ENCODE data around the gene CHAF1B. TPM values are rescaled to one million over a fixed set of nuclear protein-coding genes. Genes with fewer than 3 reads are reported as not detected.

CHAF1B gene
- total RNA-seq, 4 donors from 2014 or later = 1.2 to 3.9 (median 2.6) TPM

GRCh38 chr21:36461918-36462486 is 76.8 kb downstream of the CHAF1B start:
- no peak overlapping the region for H3K27ac ChIP-seq
- peaks cover 14% of the 10 kb centered on the region for H3K27me3 ChIP-seq
- H3K4me1 ChIP-seq = no peaks in the 10 kb centered on the region
- 43% methylated on average over 11 of the region's 14 CpGs for WGBS
- DNase-seq (ENCODE audit: low spot score in 2 of 2) = no peak
- no peak for TF ChIP-seq EP300 (IDR thresholded peaks at IDR 0.05)
- no peak for TF ChIP-seq CTCF (IDR thresholded peaks at IDR 0.05)
- no peak for TF ChIP-seq POLR2A (IDR thresholded peaks at IDR 0.05)
- no peak for TF ChIP-seq POLR2AphosphoS5 (IDR thresholded peaks at IDR 0.05)
- no peak overlapping the region for H3K4me3 ChIP-seq
- H3K9me3 ChIP-seq = no peaks in the 10 kb centered on the region
- H3K36me3 ChIP-seq = no peaks in the 10 kb centered on the region

GRCh38 chr21:36463204-36463603 is 78.0 kb downstream of the CHAF1B start:
- 94% methylated on average over 10 of the region's 10 CpGs for WGBS
- Histone ChIP-seq H3K4me3 (no peak overlapping the region), H3K27ac (no peak overlapping the region), H3K9me3 (no peaks in the 10 kb centered on the region), H3K4me1 (no peaks in the 10 kb centered on the region), H3K36me3 (no peaks in the 10 kb centered on the region), H3K27me3 (peaks cover 19% of the 10 kb centered on the region)
- TF ChIP-seq POLR2A (IDR thresholded peaks at IDR 0.05) (no peak), CTCF (IDR thresholded peaks at IDR 0.05) (no peak), EP300 (IDR thresholded peaks at IDR 0.05) (no peak), POLR2AphosphoS5 (IDR thresholded peaks at IDR 0.05) (no peak)
- DNase-seq (ENCODE audit: low spot score in 2 of 2) = no peak

GRCh38 chr21:36463991-36464390 is 78.8 kb downstream of the CHAF1B start:
- Histone ChIP-seq H3K27me3 (peaks cover 19% of the 10 kb centered on the region), H3K4me3 (no peak overlapping the region), H3K27ac (no peak overlapping the region), H3K36me3 (no peaks in the 10 kb centered on the region), H3K9me3 (no peaks in the 10 kb centered on the region), H3K4me1 (no peaks in the 10 kb centered on the region)
- WGBS = 80% methylated on average over 10 of the region's 10 CpGs
- DNase-seq (ENCODE audit: low spot score in 2 of 2) = no peak
- TF ChIP-seq POLR2AphosphoS5 (IDR thresholded peaks at IDR 0.05) (no peak), EP300 (IDR thresholded peaks at IDR 0.05) (no peak), POLR2A (IDR thresholded peaks at IDR 0.05) (no peak), CTCF (IDR thresholded peaks at IDR 0.05) (no peak)

GRCh38 chr21:36464590-36464989 is 79.4 kb downstream of the CHAF1B start:
- no peaks in the 10 kb centered on the region for H3K36me3 ChIP-seq
- 93% methylated on average over 3 of the region's 3 CpGs for WGBS

GRCh38 chr21:36465478-36465877 is 80.3 kb downstream of the CHAF1B start:
- Histone ChIP-seq H3K36me3 (no peaks in the 10 kb centered on the region), H3K27ac (no peak overlapping the region), H3K27me3 (peaks cover 19% of the 10 kb centered on the region), H3K4me3 (no peak overlapping the region), H3K4me1 (no peaks in the 10 kb centered on the region), H3K9me3 (no peaks in the 10 kb centered on the region)
- 43% methylated on average over 8 of the region's 8 CpGs for WGBS
- DNase-seq (ENCODE audit: low spot score in 2 of 2) = no peak
- TF ChIP-seq POLR2A (IDR thresholded peaks at IDR 0.05) = no peak
- no peak for TF ChIP-seq EP300 (IDR thresholded peaks at IDR 0.05)
- no peak for TF ChIP-seq POLR2AphosphoS5 (IDR thresholded peaks at IDR 0.05)
- TF ChIP-seq CTCF (IDR thresholded peaks at IDR 0.05) = no peak

More at GRCh38 chr21:36464590-36464989, 79.4 kb downstream of the CHAF1B start:
- H3K4me3 ChIP-seq = no peak overlapping the region
- H3K27me3 ChIP-seq = peaks cover 19% of the 10 kb centered on the region
- H3K9me3 ChIP-seq = no peaks in the 10 kb centered on the region
- no peak for DNase-seq (ENCODE audit: low spot score in 2 of 2)
- H3K27ac ChIP-seq = no peak overlapping the region
- H3K4me1 ChIP-seq = no peaks in the 10 kb centered on the region
- TF ChIP-seq POLR2A (IDR thresholded peaks at IDR 0.05) = no peak
- TF ChIP-seq EP300 (IDR thresholded peaks at IDR 0.05) = no peak
- no peak for TF ChIP-seq CTCF (IDR thresholded peaks at IDR 0.05)
- TF ChIP-seq POLR2AphosphoS5 (IDR thresholded peaks at IDR 0.05) = no peak

Measured in suprapubic skin (tissue), 4 donors.